ENCODE results near the gene ATP6V1F.

ATP6V1F gene

GRCh38 chr7:128835790-128836641, 26.6 kb upstream of the ATP6V1F start:
- no peak for FAIRE-seq

GRCh38 chr7:128836729-128837348, 25.8 kb upstream of the ATP6V1F start:
- FAIRE-seq: no peak
- no peak for DNase-seq (ENCODE audit: low spot score)

More at GRCh38 chr7:128835790-128836641, 26.6 kb upstream of the ATP6V1F start:
- no peak for DNase-seq (ENCODE audit: low spot score)

GRCh38 chr7:128837521-128837921, 25.1 kb upstream of the ATP6V1F start:
- DNase-seq (ENCODE audit: low spot score) (no peak), FAIRE-seq (no peak)

- FAIRE-seq (no peak), DNase-seq (ENCODE audit: low spot score) (no peak)
Measured at GRCh38 chr7:128838109-128838779, 24.4 kb upstream of the ATP6V1F start.

GRCh38 chr7:128838981-128839731, 23.5 kb upstream of the ATP6V1F start:
- no peak for DNase-seq (ENCODE audit: low spot score)
- no peak for FAIRE-seq

- FAIRE-seq: no peak
- DNase-seq (ENCODE audit: low spot score): no peak
Measured at GRCh38 chr7:128839751-128840177, 22.9 kb upstream of the ATP6V1F start.

- no peak for DNase-seq (ENCODE audit: low spot score)
- no peak for FAIRE-seq
Measured at GRCh38 chr7:128840326-128841170, 22.1 kb upstream of the ATP6V1F start.

- FAIRE-seq: no peak
- no peak for DNase-seq (ENCODE audit: low spot score)
Measured at GRCh38 chr7:128841171-128841690, 21.4 kb upstream of the ATP6V1F start.

- FAIRE-seq (no peak), DNase-seq (ENCODE audit: low spot score) (peak; percentile 20)
Measured at GRCh38 chr7:128841921-128842673, 20.6 kb upstream of the ATP6V1F start.

GRCh38 chr7:128842674-128843641, 19.7 kb upstream of the ATP6V1F start:
- DNase-seq (ENCODE audit: low spot score): no peak
- no peak for FAIRE-seq

GRCh38 chr7:128843938-128844621, 18.6 kb upstream of the ATP6V1F start:
- DNase-seq (ENCODE audit: low spot score) (no peak), FAIRE-seq (no peak)

- FAIRE-seq (no peak), DNase-seq (ENCODE audit: low spot score) (no peak)
Measured at GRCh38 chr7:128844777-128845311, 17.8 kb upstream of the ATP6V1F start.

GRCh38 chr7:128845475-128845874, 17.2 kb upstream of the ATP6V1F start:
- FAIRE-seq (no peak), DNase-seq (ENCODE audit: low spot score) (no peak)

GRCh38 chr7:128845987-128846386, 16.7 kb upstream of the ATP6V1F start:
- FAIRE-seq (no peak), DNase-seq (ENCODE audit: low spot score) (no peak)

GRCh38 chr7:128846781-128847444, 15.7 kb upstream of the ATP6V1F start:
- DNase-seq (ENCODE audit: low spot score) (no peak), FAIRE-seq (no peak)

- FAIRE-seq (no peak), DNase-seq (ENCODE audit: low spot score) (no peak)
Measured at GRCh38 chr7:128847721-128848211, 14.9 kb upstream of the ATP6V1F start.
